Measurements from ENCODE around the gene DNMT1.

DNA sequence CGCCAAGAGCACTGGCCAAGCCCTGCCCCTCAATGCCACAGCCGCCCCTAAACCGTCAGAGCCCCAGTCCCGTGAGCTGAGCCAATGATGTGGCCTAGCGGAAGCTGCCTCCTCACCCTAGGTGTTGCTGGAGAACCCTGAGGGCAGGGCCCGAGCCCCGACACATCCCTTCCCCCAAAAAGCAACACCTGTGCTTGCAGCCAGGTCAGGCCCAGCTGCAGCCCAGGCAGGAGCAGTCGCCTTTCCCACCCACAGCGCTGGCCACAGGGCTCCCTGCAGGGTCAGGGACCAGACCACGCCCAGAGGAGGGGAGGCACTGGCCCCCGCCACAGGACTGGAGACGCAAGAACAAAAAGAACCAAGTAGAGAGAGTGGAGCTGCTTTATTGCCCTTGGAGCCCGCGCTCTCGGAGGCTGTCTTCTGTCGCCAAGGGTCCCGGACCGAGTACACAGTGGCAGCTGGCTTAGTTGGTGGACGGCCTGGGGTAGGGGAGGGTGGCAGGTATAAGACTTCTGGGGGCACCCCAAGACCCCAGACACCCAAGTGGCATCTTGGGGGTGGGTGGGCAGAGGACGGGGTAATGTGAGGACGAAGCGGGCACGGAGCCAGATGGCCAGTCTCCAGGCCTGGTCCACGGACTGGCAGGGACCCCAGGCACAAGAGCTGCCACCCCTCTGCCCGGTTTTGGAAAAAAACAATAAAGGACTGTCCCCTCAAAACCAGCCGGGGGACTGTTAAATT lies 79.9 kb downstream of the DNMT1 start:
- TF ChIP-seq, protein P1, sequence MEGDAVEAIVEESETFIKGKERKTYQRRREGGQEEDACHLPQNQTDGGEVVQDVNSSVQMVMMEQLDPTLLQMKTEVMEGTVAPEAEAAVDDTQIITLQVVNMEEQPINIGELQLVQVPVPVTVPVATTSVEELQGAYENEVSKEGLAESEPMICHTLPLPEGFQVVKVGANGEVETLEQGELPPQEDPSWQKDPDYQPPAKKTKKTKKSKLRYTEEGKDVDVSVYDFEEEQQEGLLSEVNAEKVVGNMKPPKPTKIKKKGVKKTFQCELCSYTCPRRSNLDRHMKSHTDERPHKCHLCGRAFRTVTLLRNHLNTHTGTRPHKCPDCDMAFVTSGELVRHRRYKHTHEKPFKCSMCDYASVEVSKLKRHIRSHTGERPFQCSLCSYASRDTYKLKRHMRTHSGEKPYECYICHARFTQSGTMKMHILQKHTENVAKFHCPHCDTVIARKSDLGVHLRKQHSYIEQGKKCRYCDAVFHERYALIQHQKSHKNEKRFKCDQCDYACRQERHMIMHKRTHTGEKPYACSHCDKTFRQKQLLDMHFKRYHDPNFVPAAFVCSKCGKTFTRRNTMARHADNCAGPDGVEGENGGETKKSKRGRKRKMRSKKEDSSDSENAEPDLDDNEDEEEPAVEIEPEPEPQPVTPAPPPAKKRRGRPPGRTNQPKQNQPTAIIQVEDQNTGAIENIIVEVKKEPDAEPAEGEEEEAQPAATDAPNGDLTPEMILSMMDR (IDR thresholded peaks at IDR 0.05), result no peak
- TF ChIP-seq, protein P2, sequence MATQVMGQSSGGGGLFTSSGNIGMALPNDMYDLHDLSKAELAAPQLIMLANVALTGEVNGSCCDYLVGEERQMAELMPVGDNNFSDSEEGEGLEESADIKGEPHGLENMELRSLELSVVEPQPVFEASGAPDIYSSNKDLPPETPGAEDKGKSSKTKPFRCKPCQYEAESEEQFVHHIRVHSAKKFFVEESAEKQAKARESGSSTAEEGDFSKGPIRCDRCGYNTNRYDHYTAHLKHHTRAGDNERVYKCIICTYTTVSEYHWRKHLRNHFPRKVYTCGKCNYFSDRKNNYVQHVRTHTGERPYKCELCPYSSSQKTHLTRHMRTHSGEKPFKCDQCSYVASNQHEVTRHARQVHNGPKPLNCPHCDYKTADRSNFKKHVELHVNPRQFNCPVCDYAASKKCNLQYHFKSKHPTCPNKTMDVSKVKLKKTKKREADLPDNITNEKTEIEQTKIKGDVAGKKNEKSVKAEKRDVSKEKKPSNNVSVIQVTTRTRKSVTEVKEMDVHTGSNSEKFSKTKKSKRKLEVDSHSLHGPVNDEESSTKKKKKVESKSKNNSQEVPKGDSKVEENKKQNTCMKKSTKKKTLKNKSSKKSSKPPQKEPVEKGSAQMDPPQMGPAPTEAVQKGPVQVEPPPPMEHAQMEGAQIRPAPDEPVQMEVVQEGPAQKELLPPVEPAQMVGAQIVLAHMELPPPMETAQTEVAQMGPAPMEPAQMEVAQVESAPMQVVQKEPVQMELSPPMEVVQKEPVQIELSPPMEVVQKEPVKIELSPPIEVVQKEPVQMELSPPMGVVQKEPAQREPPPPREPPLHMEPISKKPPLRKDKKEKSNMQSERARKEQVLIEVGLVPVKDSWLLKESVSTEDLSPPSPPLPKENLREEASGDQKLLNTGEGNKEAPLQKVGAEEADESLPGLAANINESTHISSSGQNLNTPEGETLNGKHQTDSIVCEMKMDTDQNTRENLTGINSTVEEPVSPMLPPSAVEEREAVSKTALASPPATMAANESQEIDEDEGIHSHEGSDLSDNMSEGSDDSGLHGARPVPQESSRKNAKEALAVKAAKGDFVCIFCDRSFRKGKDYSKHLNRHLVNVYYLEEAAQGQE (IDR thresholded peaks at IDR 0.05; ENCODE audit: insufficient read depth in 1 of 2, low read depth in 2 of 2, low read length in 1 of 2), result no peak
- TF ChIP-seq POLR2AphosphoS5 (IDR thresholded peaks at IDR 0.05; ENCODE audit: low read depth, low read length) (0 out of 2 replicates have a peak, but pooled peaks have one; percentile 20), SIN3A (IDR thresholded peaks at IDR 0.05; ENCODE audit: borderline replicate concordance, insufficient read depth, low read depth, low read length) (no peak)
